Lower leg skin (tissue), 3 donors: ENCODE data around the gene HSD17B11.

ENCODE experiments used
- CTCF ChIP-seq, 3 donors: fragments of 450-650 bp; IDR thresholded peaks; one replicate each; pipeline ENCODE4 v1.5.1; 2016; ENCODE audit warnings: antibody characterized with exemption in 3 of 3, mild to moderate bottlenecking in 3 of 3, moderate library complexity in 2 of 3
- POLR2A ChIP-seq, 2 donors: fragments of 450-650 bp; IDR thresholded peaks; one replicate each; pipeline ENCODE4 v1.6.1; 2016 to 2017; ENCODE audit warnings: antibody characterized with exemption in 2 of 2, mild to moderate bottlenecking in 1 of 2, moderate library complexity in 1 of 2

GRCh38 chr4:87333267-87333666 lies 57.7 kb downstream of the HSD17B11 start:
- TF ChIP-seq POLR2A (IDR thresholded peaks at IDR 0.05), result no peak
- TF ChIP-seq CTCF (IDR thresholded peaks at IDR 0.05), result no peak
